Measurements from ENCODE around the gene TBC1D8. TPM values are rescaled to one million over a fixed set of nuclear protein-coding genes. Genes with fewer than 3 reads are reported as not detected.

The TBC1D8 gene
- total and polyA plus RNA-seq, 2 donors (not counting 1 experiment from before 2014, with no cell fraction given), result 1.7 to 15.7 TPM

DNA sequence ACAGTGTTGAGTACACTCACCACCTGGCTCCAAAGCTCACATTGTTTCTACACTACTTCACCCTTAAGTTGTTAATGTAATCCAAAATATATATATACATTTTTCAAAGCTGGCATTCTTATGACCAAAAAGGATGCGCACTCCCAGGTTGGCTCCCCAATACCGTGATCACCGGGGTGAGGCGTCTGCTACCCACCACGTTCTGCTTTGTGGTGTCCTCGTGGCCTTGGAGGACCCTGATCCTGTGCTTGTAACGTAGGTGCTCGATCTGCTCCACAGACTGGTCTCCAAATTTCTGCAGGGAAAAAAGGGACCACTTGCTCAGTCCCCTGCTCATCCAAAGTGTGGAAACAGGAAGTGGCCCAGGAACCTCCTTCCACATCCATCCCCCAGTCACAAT is 123.3 kb downstream of the TBC1D8 start:
- Histone ChIP-seq H3K9ac (ENCODE audit: low read length) (no peak overlapping the region), H3K4me1 (ENCODE audit: control insufficient read depth in 2 of 2, insufficient read depth in 2 of 2, low read length in 2 of 2) (no peaks in the 10 kb centered on the region), H4K20me1 (ENCODE audit: control insufficient read depth, insufficient read depth, low read length, poor library complexity, severe bottlenecking) (no peaks in the 10 kb centered on the region), H3K9me3 (ENCODE audit: control extremely low read depth in 1 of 3, control insufficient read depth in 2 of 3, insufficient read depth in 1 of 3, low read length in 2 of 3) (peaks cover 0 to 3% (median 0%) of the 10 kb centered on the region in 3 donors), H2AFZ (ENCODE audit: insufficient read depth, low read depth, low read length, poor library complexity, severe bottlenecking) (no peak overlapping the region), H3K36me3 (replicated peaks in 1 of 2; ENCODE audit: control extremely low read depth in 1 of 2, control insufficient read depth in 1 of 2, extremely low read depth in 1 of 2, insufficient read depth in 2 of 2, low read length in 1 of 2) (no peaks in the 10 kb centered on the region), H3K4me2 (replicated peaks; ENCODE audit: low read depth, low read length, poor library complexity, severe bottlenecking) (no peak overlapping the region), H3K79me2 (ENCODE audit: control insufficient read depth, insufficient read depth, low read length) (no peaks in the 10 kb centered on the region), H3K4me3 (ENCODE audit: control extremely low read depth in 1 of 5, extremely low read depth in 1 of 5, insufficient read depth in 1 of 5, low read depth in 2 of 5, low read length in 4 of 5) (no peak overlapping the region), H3K27me3 (replicated peaks in 1 of 4; ENCODE audit: control extremely low read depth in 1 of 4, control insufficient read depth in 3 of 4, insufficient read depth in 4 of 4, low read length in 3 of 4) (peaks cover 0 to 3% (median 0%) of the 10 kb centered on the region in 4 experiments), H3K27ac (ENCODE audit: low read length in 2 of 2) (no peak overlapping the region)
- ChIA-PET CTCF (interaction anchor here (2.1 to 2.4 kb wide), 2 partner anchors 15 to 177 kb away, joined by 8 to 9 read pairs; no protein-coding TSS in a partner anchor), POLR2A (no interaction called here)
- DNase-seq (no peak), ATAC-seq (ENCODE audit: low read depth) (no peak)
- no peaks in the 10 kb centered on the region for H3K9me3 Mint-ChIP-seq (ENCODE audit: insufficient read depth)
- H3K4me3 Mint-ChIP-seq, result no peak overlapping the region
- H3K27me3 Mint-ChIP-seq, result no peaks in the 10 kb centered on the region
- 90% methylated on average over 8 of the region's 8 CpGs for WGBS (ENCODE audit: insufficient coverage)
- intact Hi-C loops (cut with micrococcal nuclease), result no loop called here
- peaks cover 3% of the 10 kb centered on the region for H3K4me1 Mint-ChIP-seq
- no peak overlapping the region for H3K27ac Mint-ChIP-seq
- TF ChIP-seq EZH2 (IDR thresholded peaks at IDR 0.05; ENCODE audit: borderline replicate concordance, insufficient read depth, low read depth, low read length, poor library complexity, severe bottlenecking), result no peak
- TF ChIP-seq, protein P1, sequence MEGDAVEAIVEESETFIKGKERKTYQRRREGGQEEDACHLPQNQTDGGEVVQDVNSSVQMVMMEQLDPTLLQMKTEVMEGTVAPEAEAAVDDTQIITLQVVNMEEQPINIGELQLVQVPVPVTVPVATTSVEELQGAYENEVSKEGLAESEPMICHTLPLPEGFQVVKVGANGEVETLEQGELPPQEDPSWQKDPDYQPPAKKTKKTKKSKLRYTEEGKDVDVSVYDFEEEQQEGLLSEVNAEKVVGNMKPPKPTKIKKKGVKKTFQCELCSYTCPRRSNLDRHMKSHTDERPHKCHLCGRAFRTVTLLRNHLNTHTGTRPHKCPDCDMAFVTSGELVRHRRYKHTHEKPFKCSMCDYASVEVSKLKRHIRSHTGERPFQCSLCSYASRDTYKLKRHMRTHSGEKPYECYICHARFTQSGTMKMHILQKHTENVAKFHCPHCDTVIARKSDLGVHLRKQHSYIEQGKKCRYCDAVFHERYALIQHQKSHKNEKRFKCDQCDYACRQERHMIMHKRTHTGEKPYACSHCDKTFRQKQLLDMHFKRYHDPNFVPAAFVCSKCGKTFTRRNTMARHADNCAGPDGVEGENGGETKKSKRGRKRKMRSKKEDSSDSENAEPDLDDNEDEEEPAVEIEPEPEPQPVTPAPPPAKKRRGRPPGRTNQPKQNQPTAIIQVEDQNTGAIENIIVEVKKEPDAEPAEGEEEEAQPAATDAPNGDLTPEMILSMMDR (IDR thresholded peaks at IDR 0.05), result no peak

DNA sequence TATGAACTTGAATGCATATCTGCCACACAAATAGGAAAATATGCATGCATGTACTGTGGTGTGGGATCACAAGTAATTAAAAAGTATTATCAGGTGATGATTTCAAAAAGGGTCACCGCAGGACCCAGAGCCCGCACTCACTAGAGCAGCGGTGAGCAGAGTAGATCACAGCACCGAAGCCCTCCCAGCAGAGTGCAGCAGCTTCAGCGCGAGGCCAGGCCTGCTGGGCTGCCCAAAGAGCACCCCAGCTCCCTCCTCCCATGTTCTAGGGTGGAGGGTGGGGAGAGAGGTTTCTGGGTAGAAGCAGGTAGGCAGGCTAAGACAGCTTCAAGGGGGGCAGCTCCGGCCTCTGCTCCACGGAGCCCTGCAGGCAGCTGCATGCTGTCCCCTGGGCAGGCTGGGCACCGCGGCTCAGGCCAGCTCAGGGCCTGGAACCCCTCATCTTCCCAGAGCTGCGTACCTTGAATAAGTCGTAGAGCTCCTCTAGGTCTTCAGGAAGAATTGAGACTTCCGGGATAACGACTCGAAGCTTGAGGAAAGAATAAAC is 124.2 kb downstream of the TBC1D8 start:
- H3K27me3 ChIP-seq (replicated peaks in 1 of 4; ENCODE audit: control extremely low read depth in 1 of 4, control insufficient read depth in 3 of 4, insufficient read depth in 4 of 4, low read length in 3 of 4), result peaks cover 0 to 3% (median 0%) of the 10 kb centered on the region in 4 experiments
- H3K9me3 Mint-ChIP-seq (ENCODE audit: insufficient read depth), result no peaks in the 10 kb centered on the region
- H3K27ac ChIP-seq (ENCODE audit: low read length in 2 of 2), result no peak overlapping the region
- no peak overlapping the region for H3K4me3 Mint-ChIP-seq
- H3K4me1 Mint-ChIP-seq, result peaks cover 3% of the 10 kb centered on the region
- no peaks in the 10 kb centered on the region for H3K79me2 ChIP-seq (ENCODE audit: control insufficient read depth, insufficient read depth, low read length)
- POLR2A ChIA-PET, result no interaction called here
- TF ChIP-seq, protein P1 (IDR thresholded peaks at IDR 0.05), result no peak
- TF ChIP-seq EZH2 (IDR thresholded peaks at IDR 0.05; ENCODE audit: borderline replicate concordance, insufficient read depth, low read depth, low read length, poor library complexity, severe bottlenecking), result no peak
- no peak overlapping the region for H3K4me3 ChIP-seq (ENCODE audit: control extremely low read depth in 1 of 5, extremely low read depth in 1 of 5, insufficient read depth in 1 of 5, low read depth in 2 of 5, low read length in 4 of 5)
- DNase-seq (no peak), ATAC-seq (ENCODE audit: low read depth) (no peak)
- H3K4me2 ChIP-seq (replicated peaks; ENCODE audit: low read depth, low read length, poor library complexity, severe bottlenecking), result no peak overlapping the region
- H3K4me1 ChIP-seq (ENCODE audit: control insufficient read depth in 2 of 2, insufficient read depth in 2 of 2, low read length in 2 of 2), result no peaks in the 10 kb centered on the region
- H3K27ac Mint-ChIP-seq, result no peak overlapping the region
- 94% methylated on average over 10 of the region's 15 CpGs for whole genome bisulfite sequencing (ENCODE audit: insufficient coverage)
- H3K27me3 Mint-ChIP-seq, result no peaks in the 10 kb centered on the region
- CTCF ChIA-PET, result interaction anchor here (2.1 to 2.4 kb wide), 2 partner anchors 14 to 178 kb away, joined by 8 to 9 read pairs; no protein-coding TSS in a partner anchor
- intact Hi-C loops (cut with micrococcal nuclease), result no loop called here
- no peaks in the 10 kb centered on the region for H4K20me1 ChIP-seq (ENCODE audit: control insufficient read depth, insufficient read depth, low read length, poor library complexity, severe bottlenecking)
- H3K9me3 ChIP-seq (ENCODE audit: control extremely low read depth in 1 of 3, control insufficient read depth in 2 of 3, insufficient read depth in 1 of 3, low read length in 2 of 3), result peaks cover 0 to 3% (median 0%) of the 10 kb centered on the region in 3 donors
- peaks cover 0 to 2% of the 10 kb centered on the region in 2 experiments for H3K36me3 ChIP-seq (replicated peaks in 1 of 2; ENCODE audit: control extremely low read depth in 1 of 2, control insufficient read depth in 1 of 2, extremely low read depth in 1 of 2, insufficient read depth in 2 of 2, low read length in 1 of 2)
- no peak overlapping the region for H3K9ac ChIP-seq (ENCODE audit: low read length)
- no peak overlapping the region for H2AFZ ChIP-seq (ENCODE audit: insufficient read depth, low read depth, low read length, poor library complexity, severe bottlenecking)

All from B cell (primary cell).